Glutamatergic neuron (in vitro differentiated cells): Measurements from ENCODE around the gene SRRM4. TPM values are rescaled to one million over a fixed set of nuclear protein-coding genes. Genes with fewer than 3 reads are reported as not detected.

Experiments used
- DNase-seq: peaks from one replicate; pipeline ENCODE4 v3.0.0; 2022
- H3K27ac Mint-ChIP-seq: one replicate; pipeline ENCODE4 v1.8.0; 2020; ENCODE audit warnings: mild to moderate bottlenecking, mixed read lengths, inconsistent platforms; ENCODE audit not compliant: unreplicated experiment
- H3K27me3 Mint-ChIP-seq: one replicate; pipeline ENCODE4 v1.8.0; 2020; ENCODE audit warnings: mild to moderate bottlenecking, moderate library complexity, mixed read lengths, inconsistent platforms; ENCODE audit not compliant: unreplicated experiment
- H3K36me3 Mint-ChIP-seq: one replicate; pipeline ENCODE4 v1.8.0; 2020; ENCODE audit warnings: mild to moderate bottlenecking, mixed read lengths, inconsistent platforms; ENCODE audit not compliant: unreplicated experiment
- H3K4me1 Mint-ChIP-seq: one replicate; pipeline ENCODE4 v1.8.0; 2020; ENCODE audit warnings: mild to moderate bottlenecking, low read depth, mixed read lengths, inconsistent platforms; ENCODE audit not compliant: unreplicated experiment
- H3K4me3 Mint-ChIP-seq: one replicate; pipeline ENCODE4 v1.8.0; 2020; ENCODE audit warnings: mild to moderate bottlenecking, mixed read lengths, inconsistent platforms; ENCODE audit not compliant: unreplicated experiment
- H3K9me3 Mint-ChIP-seq: one replicate; pipeline ENCODE4 v1.8.0; 2020; ENCODE audit warnings: mild to moderate bottlenecking, moderate library complexity, mixed read lengths, inconsistent platforms; ENCODE audit not compliant: unreplicated experiment
- CTCF ChIP-seq: fragments of 200-600 bp; sonication (generic); IDR thresholded peaks from one replicate; pipeline ENCODE4 v1.5.0; 2021; ENCODE audit not compliant: partially characterized antibody, unreplicated experiment
- total RNA-seq: library from RNA; stranded (reverse); fragmentation: NEBNext Ultra II Directional; extraction: Animal tissue kit (Norgen Biotek cat#: 25700); gene quantifications from one replicate; pipeline ENCODE4 v1.2.1, GENCODE V29; 2021; ENCODE audit not compliant: unreplicated experiment

The SRRM4 gene
- total RNA-seq, 1 donor from 2014 or later, result 183 TPM

- Mint-ChIP-seq H3K9me3 (peaks cover 18% of the 10 kb centered on the region), H3K36me3 (peaks cover 9% of the 10 kb centered on the region), H3K4me3 (peak overlapping the region; percentile 91), H3K27ac (peak overlapping the region; percentile 98), H3K4me1 (peaks cover 35% of the 10 kb centered on the region), H3K27me3 (peaks cover 17% of the 10 kb centered on the region)
- no peak for DNase-seq
- TF ChIP-seq CTCF, result no peak
Observed at GRCh38 chr12:118984161-118984943, 3.0 kb downstream of the SRRM4 start.

GRCh38 chr12:118986050-118986449, 4.7 kb downstream of the SRRM4 start:
- H3K9me3 Mint-ChIP-seq, result peaks cover 16% of the 10 kb centered on the region
- H3K27ac Mint-ChIP-seq, result peak overlapping the region; percentile 35
- peak overlapping the region; percentile 91 for H3K4me3 Mint-ChIP-seq
- H3K4me1 Mint-ChIP-seq, result peaks cover 43% of the 10 kb centered on the region
- no peak for DNase-seq
- peaks cover 10% of the 10 kb centered on the region for H3K36me3 Mint-ChIP-seq
- H3K27me3 Mint-ChIP-seq, result peaks cover 8% of the 10 kb centered on the region
- no peak for TF ChIP-seq CTCF

GRCh38 chr12:118999107-118999506, 17.8 kb downstream of the SRRM4 start:
- peaks cover 68% of the 10 kb centered on the region for H3K4me1 Mint-ChIP-seq
- no peak for TF ChIP-seq CTCF
- no peak overlapping the region for H3K27ac Mint-ChIP-seq
- peak overlapping the region; percentile 5 for H3K4me3 Mint-ChIP-seq
- H3K27me3 Mint-ChIP-seq, result peaks cover 5% of the 10 kb centered on the region
- no peak for DNase-seq
- H3K36me3 Mint-ChIP-seq, result no peaks in the 10 kb centered on the region
- peaks cover 4% of the 10 kb centered on the region for H3K9me3 Mint-ChIP-seq

- peak overlapping the region; percentile 98 for H3K27ac Mint-ChIP-seq
- peaks cover 38% of the 10 kb centered on the region for H3K9me3 Mint-ChIP-seq
- peaks cover 19% of the 10 kb centered on the region for H3K27me3 Mint-ChIP-seq
- peaks cover 79% of the 10 kb centered on the region for H3K4me1 Mint-ChIP-seq
- DNase-seq, result no peak
- TF ChIP-seq CTCF, result no peak
- H3K36me3 Mint-ChIP-seq, result no peaks in the 10 kb centered on the region
- H3K4me3 Mint-ChIP-seq, result peak overlapping the region; percentile 81
Observed at GRCh38 chr12:119005085-119005484, 23.7 kb downstream of the SRRM4 start.

GRCh38 chr12:119005913-119006312, 24.6 kb downstream of the SRRM4 start:
- DNase-seq, result no peak
- peak overlapping the region; percentile 98 for H3K27ac Mint-ChIP-seq
- no peak for TF ChIP-seq CTCF
- H3K4me1 Mint-ChIP-seq, result peaks cover 77% of the 10 kb centered on the region
- H3K9me3 Mint-ChIP-seq, result peaks cover 38% of the 10 kb centered on the region
- peaks cover 19% of the 10 kb centered on the region for H3K27me3 Mint-ChIP-seq
- H3K4me3 Mint-ChIP-seq, result peak overlapping the region; percentile 81
- no peaks in the 10 kb centered on the region for H3K36me3 Mint-ChIP-seq
